H7 (cell line): ENCODE results near the gene C4orf36. TPM values are rescaled to one million over a fixed set of nuclear protein-coding genes. Genes with fewer than 3 reads are reported as not detected.

Source experiments
- DNase-seq: peaks from one replicate; pipeline ENCODE4 v3.0.0; 2012
- H3K27me3 ChIP-seq: 2 replicates; pipeline ENCODE4 v1.6.0; 2011; ENCODE audit warnings: mild to moderate bottlenecking, low read length; ENCODE audit not compliant: control insufficient read depth, insufficient read depth
- H3K36me3 ChIP-seq: replicated peaks from 2 replicates; pipeline ENCODE4 v1.5.1; 2011; ENCODE audit warnings: low read length; ENCODE audit not compliant: control insufficient read depth, insufficient read depth
- H3K4me3 ChIP-seq: 2 replicates; pipeline ENCODE4 v1.5.1; 2011; ENCODE audit warnings: low read depth, mild to moderate bottlenecking, control low read depth, low read length, moderate library complexity; ENCODE audit not compliant: insufficient read depth
- total RNA-seq: library from RNA; depleted of rRNA; stranded (reverse); fragments of >200 nt; shearing (Covaris generic); gene quantifications from 2 replicates; pipeline ENCODE4 v1.2.3, GENCODE V29; 2014

Gene C4orf36
- total RNA-seq, 1 experiment from 2014 or later, result 0.97 TPM

GRCh38 chr4:86853209-86853608 is 39.0 kb downstream of the C4orf36 start:
- no peak overlapping the region for H3K4me3 ChIP-seq
- no peak for DNase-seq
- H3K27me3 ChIP-seq, result no peaks in the 10 kb centered on the region; the same call in 1 of the 2 replicates
- no peaks in the 10 kb centered on the region for H3K36me3 ChIP-seq

- DNase-seq, result no peak
- no peak within 1 kb of the TSS for H3K4me3 ChIP-seq
Measured at GRCh38 chr4:86848732-86849619, 43.2 kb downstream of the C4orf36 start, which contains the start of gene SLC10A6. Gene SLC10A6 (minus strand): TSS chr4:86849384. CDS start chr4:86849115, 269 bp downstream.

GRCh38 chr4:86848136-86848535 is 44.1 kb downstream of the C4orf36 start:
- no peaks in the 10 kb centered on the region for H3K36me3 ChIP-seq
- DNase-seq, result no peak
- H3K27me3 ChIP-seq, result no peaks in the 10 kb centered on the region
- H3K4me3 ChIP-seq, result no peak overlapping the region

More at GRCh38 chr4:86848732-86849619, 43.2 kb downstream of the C4orf36 start, which contains the start of gene SLC10A6:
- Histone ChIP-seq H3K27me3 (no peaks in the 10 kb centered on the region), H3K36me3 (no peaks in the 10 kb centered on the region)

GRCh38 chr4:86847571-86847970 is 44.7 kb downstream of the C4orf36 start:
- H3K27me3 ChIP-seq, result no peaks in the 10 kb centered on the region
- no peak for DNase-seq
- H3K4me3 ChIP-seq, result no peak overlapping the region
- no peaks in the 10 kb centered on the region for H3K36me3 ChIP-seq

- no peak overlapping the region for H3K4me3 ChIP-seq
- DNase-seq, result no peak
- H3K27me3 ChIP-seq, result no peaks in the 10 kb centered on the region
- H3K36me3 ChIP-seq, result no peaks in the 10 kb centered on the region
Measured at GRCh38 chr4:86846921-86847320, 45.3 kb downstream of the C4orf36 start.

GRCh38 chr4:86845593-86845992 is 46.6 kb downstream of the C4orf36 start:
- no peaks in the 10 kb centered on the region for H3K27me3 ChIP-seq
- no peak for DNase-seq
- no peak overlapping the region for H3K4me3 ChIP-seq
- H3K36me3 ChIP-seq, result no peaks in the 10 kb centered on the region

GRCh38 chr4:86841309-86841708 is 50.9 kb downstream of the C4orf36 start:
- Histone ChIP-seq H3K4me3 (no peak overlapping the region), H3K36me3 (no peaks in the 10 kb centered on the region), H3K27me3 (no peaks in the 10 kb centered on the region)
- DNase-seq, result no peak

- H3K4me3 ChIP-seq, result no peak overlapping the region
- no peaks in the 10 kb centered on the region for H3K36me3 ChIP-seq
- H3K27me3 ChIP-seq, result no peaks in the 10 kb centered on the region
- no peak for DNase-seq
Measured at GRCh38 chr4:86840858-86841257, 51.4 kb downstream of the C4orf36 start.

GRCh38 chr4:86837691-86838503 is 54.3 kb downstream of the C4orf36 start:
- no peaks in the 10 kb centered on the region for H3K36me3 ChIP-seq
- H3K4me3 ChIP-seq, result no peak overlapping the region
- DNase-seq, result no peak
- H3K27me3 ChIP-seq, result no peaks in the 10 kb centered on the region

GRCh38 chr4:86835677-86836076 is 56.5 kb downstream of the C4orf36 start:
- no peak for DNase-seq
- H3K36me3 ChIP-seq, result no peaks in the 10 kb centered on the region
- no peak overlapping the region for H3K4me3 ChIP-seq
- no peaks in the 10 kb centered on the region for H3K27me3 ChIP-seq

GRCh38 chr4:86834901-86835300 is 57.3 kb downstream of the C4orf36 start:
- Histone ChIP-seq H3K36me3 (no peaks in the 10 kb centered on the region), H3K27me3 (no peaks in the 10 kb centered on the region), H3K4me3 (no peak overlapping the region)
- DNase-seq, result no peak

- Histone ChIP-seq H3K36me3 (no peaks in the 10 kb centered on the region), H3K4me3 (no peak overlapping the region), H3K27me3 (no peaks in the 10 kb centered on the region)
- DNase-seq, result no peak
Measured at GRCh38 chr4:86833615-86834014, 58.6 kb downstream of the C4orf36 start.

- H3K4me3 ChIP-seq, result no peak overlapping the region
- no peak for DNase-seq
Measured at GRCh38 chr4:86831262-86832130, 60.7 kb downstream of the C4orf36 start.

More at GRCh38 chr4:86831262-86832130, 60.7 kb downstream of the C4orf36 start:
- Histone ChIP-seq H3K36me3 (no peaks in the 10 kb centered on the region), H3K27me3 (no peaks in the 10 kb centered on the region)
